PC-3 (cell line): ENCODE data around the gene PEX11A. TPM values are rescaled to one million over a fixed set of nuclear protein-coding genes. Genes with fewer than 3 reads are reported as not detected.

Source experiments
- ATAC-seq: fragments of 200-7000 bp; cut with Tn5 transposase; 2 replicates; pipeline ENCODE4 v1.9.1; 2020; ENCODE audit warnings: mild to moderate bottlenecking, moderate library complexity
- BruUV-seq: library from RNA; stranded (reverse); fragments of 400-500 nt; replicated peaks from 2 replicates; lab custom pipeline; 2021; lab: Mats Ljungman, UMichigan
- CTCF ChIA-PET: fragments of 300-600 bp; sonication (Branson Sonifier 250); formaldehyde crosslinking; loops from one replicate; lab custom pipeline; 2022; ENCODE audit warnings: antibody characterized with exemption; lab: Charles Lee
- POLR2A ChIA-PET: fragments of 300-600 bp; sonication (Branson Sonifier 250); formaldehyde crosslinking; loops from one replicate; lab custom pipeline; 2022; ENCODE audit warnings: antibody characterized with exemption; ENCODE audit not compliant: unreplicated experiment; lab: Charles Lee
- DNase-seq: peaks from one replicate; pipeline ENCODE4 v3.0.0-alpha.2; 2015
- H2AFZ ChIP-seq: fragments of 300-600 bp; sonication (generic); 2 replicates; pipeline ENCODE4 v1.6.0; 2016; ENCODE audit warnings: antibody characterized with exemption, low read length
- H3F3A ChIP-seq: fragments of 300-600 bp; sonication (generic); one replicate; pipeline ENCODE4 v1.6.0; 2017; ENCODE audit warnings: antibody characterized with exemption, low read length, control low read depth, mild to moderate bottlenecking; ENCODE audit not compliant: unreplicated experiment
- H3K27ac ChIP-seq: fragments of 300-600 bp; sonication (generic); 2 replicates; pipeline ENCODE4 v1.5.1; 2016; ENCODE audit warnings: mild to moderate bottlenecking, low read length
- H3K27me3 ChIP-seq: fragments of 300-600 bp; sonication (generic); 2 replicates; pipeline ENCODE4 v1.6.1; 2016; ENCODE audit warnings: low read length, mixed read lengths
- H3K36me3 ChIP-seq: fragments of 300-600 bp; sonication (generic); 2 replicates; pipeline ENCODE4 v1.6.1; 2016; ENCODE audit warnings: low read depth, mixed run types, low read length, mixed read lengths
- H3K4me1 ChIP-seq: fragments of 300-600 bp; sonication (generic); 2 replicates; pipeline ENCODE4 v1.5.1; 2016; ENCODE audit warnings: low read length; ENCODE audit not compliant: insufficient read depth
- H3K4me2 ChIP-seq: fragments of 300-600 bp; sonication (generic); 2 replicates; pipeline ENCODE4 v1.6.0; 2016; ENCODE audit warnings: low read length
- H3K4me3 ChIP-seq: fragments of 300-600 bp; sonication (generic); 2 replicates; pipeline ENCODE4 v1.5.1; 2016; ENCODE audit warnings: mild to moderate bottlenecking, low read length, mixed read lengths
- H3K79me2 ChIP-seq: fragments of 300-600 bp; sonication (generic); 2 replicates; pipeline ENCODE4 v1.6.1; 2017; ENCODE audit warnings: low read length, mixed read lengths
- H3K9ac ChIP-seq: fragments of 300-600 bp; sonication (generic); 2 replicates; pipeline ENCODE4 v1.6.0; 2016; ENCODE audit warnings: mild to moderate bottlenecking, low read length
- H3K9me2 ChIP-seq: fragments of 300-600 bp; sonication (generic); replicated peaks from 2 replicates; pipeline ENCODE4 v1.6.1; 2016; ENCODE audit warnings: mixed run types, low read length, mixed read lengths
- H3K9me3 ChIP-seq: fragments of 300-600 bp; sonication (generic); 2 replicates; pipeline ENCODE4 v1.6.1; 2016; ENCODE audit warnings: low read length, mixed read lengths
- H4K20me1 ChIP-seq: fragments of 300-600 bp; sonication (generic); 2 replicates; pipeline ENCODE4 v1.6.1; 2016; ENCODE audit warnings: low read length, mixed read lengths
- EZH2 ChIP-seq: fragments of 300-600 bp; sonication (generic); IDR thresholded peaks from one replicate; pipeline ENCODE4 v1.6.1; 2017; ENCODE audit warnings: antibody characterized with exemption, mild to moderate bottlenecking, low read length; ENCODE audit not compliant: unreplicated experiment
- EZH2phosphoT487 ChIP-seq: fragments of 300-600 bp; sonication (generic); IDR thresholded peaks from 2 replicates; pipeline ENCODE4 v1.6.1; 2018; ENCODE audit warnings: mild to moderate bottlenecking, antibody characterized with exemption, low read length, borderline replicate concordance
- intact Hi-C: fragments of 100-400 bp; cut with micrococcal nuclease; formaldehyde crosslinking; loops from 2 replicates; pipeline ENCODE4 v1.9.0; 2023
- total RNA-seq: library from RNA; depleted of rRNA; stranded (reverse); fragments of >200 nt; gene quantifications from 2 replicates; pipeline ENCODE4 v1.2.3, GENCODE V29; 2014
- TF ChIP-seq, protein P1 (sequence below): fragments of 300-600 bp; sonication (generic); conservative IDR thresholded peaks from 2 replicates; pipeline ENCODE4 v1.5.1; 2017; ENCODE audit warnings: antibody characterized with exemption, low read depth, mild to moderate bottlenecking, low read length

Gene PEX11A
- total RNA-seq, 1 experiment from 2014 or later, result 9.7 TPM

DNA sequence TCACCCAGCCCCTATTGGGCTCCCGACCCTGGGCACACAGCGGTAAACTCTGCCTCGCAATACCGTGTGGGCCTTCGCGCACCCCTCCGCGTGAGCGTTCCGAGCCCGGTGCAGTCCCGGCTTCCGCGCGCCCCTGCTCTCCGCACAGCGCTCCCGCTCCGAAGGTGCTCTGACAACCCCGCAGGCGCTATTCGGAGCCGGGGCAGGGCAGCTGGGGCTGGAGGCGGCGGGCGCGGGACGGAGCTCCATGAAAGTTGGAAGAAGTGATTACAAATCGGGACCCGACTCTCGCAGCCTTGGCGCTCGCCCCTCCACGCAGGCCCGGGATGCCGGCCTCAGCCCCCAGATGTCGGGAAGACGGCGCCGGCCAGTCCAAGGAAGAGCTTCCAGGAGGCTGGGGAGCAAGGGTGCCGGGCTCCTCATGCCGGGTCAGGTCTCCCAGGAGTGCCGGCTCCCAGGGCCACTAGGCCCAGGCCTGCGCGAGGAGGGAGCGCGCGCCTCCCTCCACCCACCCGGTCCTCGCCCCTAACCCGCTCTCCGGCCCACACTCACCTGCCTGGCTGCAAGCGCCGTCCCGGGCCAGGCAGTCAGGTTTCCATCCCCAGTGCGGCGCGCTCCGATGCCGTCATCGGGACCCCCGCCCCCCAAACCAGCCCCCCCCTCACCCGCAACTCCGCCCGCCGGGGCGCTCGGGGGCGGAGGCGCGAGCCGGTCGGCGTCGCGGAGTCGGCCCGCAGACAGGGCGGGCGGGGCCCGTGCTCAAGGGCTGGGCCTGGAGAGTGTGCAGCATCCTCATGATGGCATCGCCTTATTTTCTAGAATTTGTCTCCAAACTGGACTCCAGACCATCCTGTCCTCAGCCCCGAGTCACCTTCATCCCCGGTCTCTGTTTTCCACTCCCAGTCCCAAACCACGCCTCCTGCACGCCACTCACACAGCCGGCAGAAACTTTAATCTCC is 35.4 kb downstream of the PEX11A start, which contains the start of gene KIF7:
Gene KIF7, minus strand, starts transcription at position 621 of the 959 bp plus-strand sequence. CDS start 2,537 bp downstream, outside the sequence.
- Histone ChIP-seq H3K4me1 (peaks cover 20% of the 10 kb centered on the region; the same call in 1 of the 2 replicates), H3K4me3 (peak within 1 kb of the TSS; percentile 95), H2AFZ (peak within 1 kb of the TSS; percentile 86), H3K27ac (peak within 1 kb of the TSS; percentile 16; the same call in 1 of the 2 replicates), H3K9me3 (no peaks in the 10 kb centered on the region), H3K9ac (peak within 1 kb of the TSS; percentile 83), H3K27me3 (no peaks in the 10 kb centered on the region), H3K79me2 (peaks cover 39% of the 10 kb centered on the region), H4K20me1 (no peaks in the 10 kb centered on the region), H3F3A (no peaks in the 10 kb centered on the region), H3K4me2 (peak within 1 kb of the TSS; percentile 98), H3K9me2 (no peaks in the 10 kb centered on the region), H3K36me3 (peaks cover under 1% of the 10 kb centered on the region; the same call in 1 of the 2 replicates)
- intact Hi-C loops, result loop anchor here (5.0 kb wide), 1 partner anchor 87 kb away; no protein-coding TSS in a partner anchor
- peak; percentile 62 for DNase-seq
- ChIA-PET CTCF (interaction anchor here (0.6 kb wide), 1 partner anchor 236 kb away, joined by 3 read pairs; no protein-coding TSS in a partner anchor), POLR2A (no interaction called here)
- TF ChIP-seq EZH2, result no peak
- TF ChIP-seq, protein P1, sequence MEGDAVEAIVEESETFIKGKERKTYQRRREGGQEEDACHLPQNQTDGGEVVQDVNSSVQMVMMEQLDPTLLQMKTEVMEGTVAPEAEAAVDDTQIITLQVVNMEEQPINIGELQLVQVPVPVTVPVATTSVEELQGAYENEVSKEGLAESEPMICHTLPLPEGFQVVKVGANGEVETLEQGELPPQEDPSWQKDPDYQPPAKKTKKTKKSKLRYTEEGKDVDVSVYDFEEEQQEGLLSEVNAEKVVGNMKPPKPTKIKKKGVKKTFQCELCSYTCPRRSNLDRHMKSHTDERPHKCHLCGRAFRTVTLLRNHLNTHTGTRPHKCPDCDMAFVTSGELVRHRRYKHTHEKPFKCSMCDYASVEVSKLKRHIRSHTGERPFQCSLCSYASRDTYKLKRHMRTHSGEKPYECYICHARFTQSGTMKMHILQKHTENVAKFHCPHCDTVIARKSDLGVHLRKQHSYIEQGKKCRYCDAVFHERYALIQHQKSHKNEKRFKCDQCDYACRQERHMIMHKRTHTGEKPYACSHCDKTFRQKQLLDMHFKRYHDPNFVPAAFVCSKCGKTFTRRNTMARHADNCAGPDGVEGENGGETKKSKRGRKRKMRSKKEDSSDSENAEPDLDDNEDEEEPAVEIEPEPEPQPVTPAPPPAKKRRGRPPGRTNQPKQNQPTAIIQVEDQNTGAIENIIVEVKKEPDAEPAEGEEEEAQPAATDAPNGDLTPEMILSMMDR, result no peak
- no peak for TF ChIP-seq EZH2phosphoT487
- BruUV-seq, result no TSS peak
- peak; percentile 74 for ATAC-seq

DNA sequence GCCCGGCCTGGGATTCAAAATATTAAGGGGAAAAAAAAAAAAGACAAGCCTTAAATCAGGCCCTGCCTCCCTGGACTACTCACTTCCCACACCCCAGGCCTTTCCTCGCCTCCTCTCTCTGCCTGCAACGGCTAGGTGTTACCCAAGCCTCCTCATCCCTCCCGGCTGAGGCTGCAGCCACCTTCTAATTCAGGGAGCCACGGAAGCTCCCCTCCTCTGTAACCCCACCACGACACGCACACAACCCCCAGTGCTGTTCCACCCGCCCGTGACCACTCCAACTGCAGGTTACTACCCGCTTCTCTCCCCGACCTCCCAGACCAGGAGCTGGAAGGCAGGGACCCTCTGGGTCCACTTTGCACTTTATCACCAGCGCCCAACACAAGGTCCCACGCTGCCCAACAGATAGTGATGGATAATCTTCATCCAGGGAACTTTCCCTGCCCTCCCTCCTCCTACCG is 36.2 kb downstream of the PEX11A start:
- Histone ChIP-seq H4K20me1 (no peaks in the 10 kb centered on the region), H3K79me2 (peaks cover 39% of the 10 kb centered on the region), H3F3A (no peaks in the 10 kb centered on the region), H2AFZ (peak overlapping the region; percentile 86), H3K9ac (peak overlapping the region; percentile 83), H3K9me3 (no peaks in the 10 kb centered on the region), H3K4me1 (peaks cover 20% of the 10 kb centered on the region; the same call in 1 of the 2 replicates), H3K4me2 (peak overlapping the region; percentile 98), H3K27me3 (no peaks in the 10 kb centered on the region), H3K4me3 (peak overlapping the region; percentile 95), H3K27ac (peak overlapping the region; percentile 16; the same call in 1 of the 2 replicates), H3K9me2 (no peaks in the 10 kb centered on the region), H3K36me3 (peaks cover 5% of the 10 kb centered on the region; the same call in 1 of the 2 replicates)
- intact Hi-C loops, result no loop called here
- peak; percentile 62 for DNase-seq
- TF ChIP-seq EZH2phosphoT487 (no peak), EZH2 (no peak)
- TF ChIP-seq, protein P1, result no peak
- ChIA-PET POLR2A (no interaction called here), CTCF (no interaction called here)
- peak; percentile 61 for ATAC-seq
- BruUV-seq, result no TSS peak
